Spleen (tissue), 11 donors: ENCODE data around the gene PAX7. TPM values are rescaled to one million over a fixed set of nuclear protein-coding genes. Genes with fewer than 3 reads are reported as not detected.
A peak's percentile ranks its signal among the peaks of the same experiment; 100 is the strongest.

Experiments used
- DNase-seq: peaks from one replicate; pipeline ENCODE4 v3.0.0-alpha.2; 2020
- H3K27ac ChIP-seq, 8 donors: fragments of 200-600 bp; sonication (generic) in 7 of 8; 1 replicate in 4 of 8; 2 replicates in 4 of 8; pipeline versions ENCODE4 v1.5.0 to v1.8.0; 2016 to 2021; ENCODE audit warnings: inconsistent platforms in 4 of 8, mild to moderate bottlenecking in 4 of 8, moderate library complexity in 1 of 8
- H3K27me3 ChIP-seq, 7 donors: fragments of 200-600 bp; sonication (generic) in 6 of 7; replicated peaks in 1 of 7; 1 replicate in 4 of 7; 2 replicates in 3 of 7; pipeline versions ENCODE4 v1.5.0 to v1.8.0; 2016 to 2021; ENCODE audit warnings: inconsistent platforms in 3 of 7, mild to moderate bottlenecking in 1 of 7
- H3K36me3 ChIP-seq, 6 donors: fragments of 200-600 bp; sonication (generic) in 5 of 6; 1 replicate in 4 of 6; 2 replicates in 2 of 6; pipeline versions ENCODE4 v1.5.0 to v1.8.0; 2016 to 2021; ENCODE audit warnings: inconsistent platforms in 2 of 6
- H3K4me1 ChIP-seq, 6 donors: fragments of 200-600 bp; sonication (generic) in 5 of 6; 1 replicate in 3 of 6; 2 replicates in 3 of 6; pipeline versions ENCODE4 v1.5.0 to v1.8.0; 2016 to 2021; ENCODE audit warnings: inconsistent platforms in 3 of 6
- H3K4me3 ChIP-seq, 8 donors: fragments of 200-600 bp; sonication (generic) in 7 of 8; 1 replicate in 4 of 8; 2 replicates in 4 of 8; pipeline versions ENCODE4 v1.5.0 to v1.8.0; 2016 to 2021; ENCODE audit warnings: inconsistent platforms in 4 of 8, mild to moderate bottlenecking in 4 of 8, moderate library complexity in 2 of 8
- H3K9me3 ChIP-seq, 8 donors: fragments of 200-600 bp; sonication (generic) in 7 of 8; 1 replicate in 4 of 8; 2 replicates in 4 of 8; pipeline versions ENCODE4 v1.5.0 to v1.8.0; 2016 to 2021; ENCODE audit warnings: inconsistent platforms in 4 of 8
- POLR2A ChIP-seq, 3 donors: fragments of 450-650 bp; IDR thresholded peaks; one replicate each; pipeline ENCODE4 v1.5.1; 2017; ENCODE audit warnings: antibody characterized with exemption in 3 of 3, mild to moderate bottlenecking in 1 of 3
- POLR2AphosphoS5 ChIP-seq, 3 donors: sonication (generic); formaldehyde crosslinking; IDR thresholded peaks; one replicate each; pipeline ENCODE4 v1.5.1; 2017; ENCODE audit warnings: antibody characterized with exemption in 3 of 3
- WGBS, 5 donors: extraction: QIAGEN DNeasy Blood & Tissue Kit in 3 of 5; methylation state at CpG; one replicate each; pipeline versions ENCODE4 v1.1.5 to v1.1.7; 2013 to 2018; 5-methylcytosine and 5-hydroxymethylcytosine counted together
- intact Hi-C: fragments of 100-400 bp; cut with DNase I; formaldehyde crosslinking; loops from one replicate; pipeline ENCODE4 v1.15.0; 2023; ENCODE audit warnings: low total_unique reads
- polyA plus RNA-seq, 3 donors: library from polyadenylated mRNA; stranded (reverse); fragments of 200-250 nt; gene quantifications; one replicate each; pipeline ENCODE4 v1.2.1, GENCODE V29; 2013
- total RNA-seq, 7 donors: library from RNA; depleted of rRNA in 3 of 7; stranded (reverse); fragments of >200 nt in 3 of 7; fragmentation: NEBNext Ultra II Directional in 4 of 7; extraction: Animal tissue kit (Norgen Biotek cat#: 25700) in 4 of 7; gene quantifications; one replicate each; pipeline versions ENCODE4 v1.1.0 to v1.2.1, GENCODE V29; 2016 to 2021
- TF ChIP-seq, protein P1 (sequence below), 11 experiments: fragments of 200-600 bp in 7 of 11; fragments of 450-650 bp in 4 of 11; sonication (generic) in 4 of 11; IDR thresholded peaks in 8 of 11; conservative IDR thresholded peaks in 3 of 11; 1 replicate in 7 of 11; 2 replicates in 4 of 11; pipeline versions ENCODE4 v1.4.0 to v1.8.0; 2016 to 2021; ENCODE audit warnings: antibody characterized with exemption in 11 of 11, inconsistent platforms in 4 of 11, mild to moderate bottlenecking in 1 of 11
- donor health status: healthy with polysubstance abuse.
- donor health status: DM: no; HTN: no; CAD: no; lungs with moderate emphysema.
- donor health status: DM: no; HTN: no; CAD: no.
- donor health status: Bipolar disorder and iron deficiency.
- donor health status: healthy.
- donor health status: DM: no; HTN: no; CAD: no.
- donor health status: DM: yes; HTN: yes; CAD: no.

Gene PAX7
- total and polyA plus RNA-seq, 10 donors: not detected

DNA sequence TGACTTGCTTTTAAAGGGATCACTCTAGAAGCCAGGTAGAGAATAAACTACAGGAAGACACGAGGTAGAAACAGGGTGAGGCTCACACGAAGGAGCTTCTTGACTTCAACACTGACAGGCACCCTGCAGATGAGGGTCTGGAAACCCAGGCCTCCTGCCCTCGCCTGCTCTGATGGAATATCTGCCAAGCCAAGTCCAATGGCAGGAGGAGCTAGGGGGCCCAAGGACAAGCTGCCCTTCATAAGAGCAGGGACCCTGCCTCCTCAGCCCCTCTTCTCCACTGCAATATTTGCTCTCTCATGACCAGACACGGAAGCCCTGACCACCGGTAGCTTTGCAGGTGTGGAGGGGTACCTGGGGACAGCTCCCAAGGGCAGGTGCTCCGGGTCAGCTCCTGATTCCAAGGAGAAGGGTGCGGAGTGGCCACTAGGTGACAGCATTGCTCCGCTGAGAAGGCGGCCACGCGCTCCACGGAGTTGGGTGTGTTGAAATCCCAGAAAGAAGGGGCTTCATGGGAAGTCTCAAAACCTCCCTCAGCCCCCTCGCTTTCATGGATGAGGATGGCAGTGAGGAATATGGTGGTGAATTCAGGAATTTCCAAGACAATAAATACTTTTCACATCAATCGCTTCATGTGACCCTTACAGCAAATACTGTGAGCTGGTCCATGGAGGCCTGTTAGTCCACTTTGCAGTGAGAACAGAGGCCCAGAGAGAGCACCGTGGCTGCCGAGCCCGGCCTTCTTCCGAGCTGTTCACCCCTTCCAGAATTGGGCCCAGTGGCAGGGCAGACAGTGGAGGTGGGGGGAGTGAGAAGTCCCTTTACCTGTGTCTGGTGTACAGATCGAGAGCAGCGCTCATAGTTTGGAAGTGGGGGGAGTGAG, 33.2 kb upstream of the PAX7 start:
- TF ChIP-seq, protein P1, sequence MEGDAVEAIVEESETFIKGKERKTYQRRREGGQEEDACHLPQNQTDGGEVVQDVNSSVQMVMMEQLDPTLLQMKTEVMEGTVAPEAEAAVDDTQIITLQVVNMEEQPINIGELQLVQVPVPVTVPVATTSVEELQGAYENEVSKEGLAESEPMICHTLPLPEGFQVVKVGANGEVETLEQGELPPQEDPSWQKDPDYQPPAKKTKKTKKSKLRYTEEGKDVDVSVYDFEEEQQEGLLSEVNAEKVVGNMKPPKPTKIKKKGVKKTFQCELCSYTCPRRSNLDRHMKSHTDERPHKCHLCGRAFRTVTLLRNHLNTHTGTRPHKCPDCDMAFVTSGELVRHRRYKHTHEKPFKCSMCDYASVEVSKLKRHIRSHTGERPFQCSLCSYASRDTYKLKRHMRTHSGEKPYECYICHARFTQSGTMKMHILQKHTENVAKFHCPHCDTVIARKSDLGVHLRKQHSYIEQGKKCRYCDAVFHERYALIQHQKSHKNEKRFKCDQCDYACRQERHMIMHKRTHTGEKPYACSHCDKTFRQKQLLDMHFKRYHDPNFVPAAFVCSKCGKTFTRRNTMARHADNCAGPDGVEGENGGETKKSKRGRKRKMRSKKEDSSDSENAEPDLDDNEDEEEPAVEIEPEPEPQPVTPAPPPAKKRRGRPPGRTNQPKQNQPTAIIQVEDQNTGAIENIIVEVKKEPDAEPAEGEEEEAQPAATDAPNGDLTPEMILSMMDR (IDR thresholded peaks at IDR 0.05 in 8 of 11, conservative IDR thresholded peaks at IDR 0.05 in 3 of 11): peak; percentile 32 to 83 (median 69)
- no peak for TF ChIP-seq POLR2AphosphoS5 (IDR thresholded peaks at IDR 0.05)
- peaks cover 0 to 5% (median 0%) of the 10 kb centered on the region in 6 donors for H3K4me1 ChIP-seq
- no peak overlapping the region for H3K27ac ChIP-seq
- peak; percentile 83 for DNase-seq
- H3K4me3 ChIP-seq: no peak overlapping the region
- intact Hi-C loops: loop anchor here (2.0 kb wide), 2 partner anchors 223 to 277 kb away; no protein-coding TSS in a partner anchor
- H3K27me3 ChIP-seq: peaks cover 0 to 78% (median 20%) of the 10 kb centered on the region in 7 donors
- 18 to 25% (median 21%) methylated on average over 19 to 20 of the region's 20 CpGs for WGBS, 5 donors
- no peaks in the 10 kb centered on the region for H3K36me3 ChIP-seq
- no peaks in the 10 kb centered on the region for H3K9me3 ChIP-seq

DNA sequence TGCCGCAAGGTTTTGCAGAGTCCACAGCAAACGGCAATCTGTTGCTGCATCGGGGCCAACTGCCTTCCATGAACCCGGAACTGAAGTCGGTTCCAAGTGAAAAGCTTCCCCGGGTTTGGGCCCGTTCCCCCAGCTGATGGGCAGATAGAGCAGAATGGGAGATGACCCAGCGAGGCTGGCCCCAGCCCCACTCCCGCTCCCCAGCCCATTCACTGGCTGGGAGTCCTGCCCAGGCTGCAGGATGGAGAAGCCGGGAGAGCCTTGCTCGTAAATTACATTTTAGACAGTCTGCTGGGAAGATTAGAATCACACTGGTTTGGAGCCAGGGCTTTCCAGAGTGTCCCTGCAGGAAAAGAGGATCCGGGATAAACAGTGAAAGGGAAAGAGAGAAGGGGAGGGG, 31.6 kb upstream of the PAX7 start:
- Histone ChIP-seq H3K4me1 (peaks cover 0 to 5% (median 0%) of the 10 kb centered on the region in 6 donors), H3K4me3 (no peak overlapping the region), H3K9me3 (no peaks in the 10 kb centered on the region), H3K36me3 (no peaks in the 10 kb centered on the region), H3K27ac (no peak overlapping the region), H3K27me3 (peaks cover 0 to 79% (median 20%) of the 10 kb centered on the region in 7 donors)
- 4 to 23% (median 22%) methylated on average over 6 to 12 of the region's 12 CpGs for WGBS, 5 donors
- TF ChIP-seq, protein P1 (IDR thresholded peaks at IDR 0.05 in 8 of 11, conservative IDR thresholded peaks at IDR 0.05 in 3 of 11): no peak
- TF ChIP-seq POLR2AphosphoS5 (IDR thresholded peaks at IDR 0.05): no peak
- no peak for TF ChIP-seq POLR2A (IDR thresholded peaks at IDR 0.05)
- intact Hi-C loops: no loop called here
- no peak for DNase-seq

DNA sequence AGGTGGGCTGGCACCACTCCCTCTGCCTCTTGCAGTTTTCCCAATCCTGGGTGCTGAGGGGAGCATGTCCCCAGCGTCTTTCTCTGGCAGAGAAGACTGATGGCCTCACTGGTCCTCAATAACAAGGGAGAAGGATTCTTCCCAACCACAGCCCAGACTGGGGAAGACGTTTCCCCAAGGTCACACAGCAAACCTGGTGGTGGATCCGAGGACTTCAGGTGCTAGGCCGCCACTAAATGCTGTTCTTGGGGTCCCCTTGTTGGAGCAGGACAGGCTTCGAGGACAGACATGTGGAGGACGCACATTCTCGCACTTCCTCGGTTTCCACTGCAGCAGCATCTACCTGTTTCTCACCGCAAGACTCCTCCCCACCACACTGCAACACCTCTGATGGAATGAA, 30.9 kb upstream of the PAX7 start:
- WGBS, 5 donors: 66 to 82% (median 74%) methylated on average over 7 to 9 of the region's 9 CpGs
- Histone ChIP-seq H3K9me3 (no peaks in the 10 kb centered on the region), H3K27me3 (peaks cover 0 to 78% (median 20%) of the 10 kb centered on the region in 7 donors), H3K36me3 (no peaks in the 10 kb centered on the region), H3K27ac (no peak overlapping the region), H3K4me3 (no peak overlapping the region), H3K4me1 (peaks cover 0 to 5% (median 0%) of the 10 kb centered on the region in 6 donors)
- no peak for DNase-seq
- intact Hi-C loops: no loop called here
- TF ChIP-seq POLR2AphosphoS5 (IDR thresholded peaks at IDR 0.05): no peak

DNA sequence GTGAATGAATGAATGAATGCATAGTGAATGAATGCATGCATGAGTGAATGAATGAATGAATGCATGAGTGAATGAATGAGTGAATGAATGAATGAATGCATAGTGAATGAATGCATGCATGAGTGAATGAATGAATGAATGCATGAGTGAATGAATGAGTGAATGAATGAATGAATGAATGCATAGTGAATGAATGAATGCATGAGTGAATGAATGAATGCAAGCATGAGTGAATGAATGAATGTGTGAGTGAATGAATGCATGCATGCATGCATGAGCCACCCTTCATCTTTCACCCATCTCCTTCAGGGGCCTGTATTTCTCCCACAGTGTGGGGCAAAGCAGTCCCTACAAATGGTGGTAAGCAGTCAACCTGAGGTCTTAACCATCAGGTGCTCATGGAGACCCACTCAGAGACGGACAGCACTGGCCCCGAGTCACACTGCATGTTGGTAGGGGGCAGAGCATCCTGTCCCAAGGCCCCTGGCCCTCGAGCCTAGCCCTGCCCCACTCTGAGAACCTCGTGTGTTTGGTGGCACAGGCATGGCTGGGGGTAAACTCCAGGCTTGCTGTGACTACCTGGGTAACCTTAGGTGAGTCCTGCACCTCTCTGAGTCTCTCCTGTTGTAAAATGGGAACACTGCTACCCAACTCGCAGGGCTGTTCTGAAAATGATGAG, 28.0 kb upstream of the PAX7 start:
- peaks cover 0 to 70% (median 18%) of the 10 kb centered on the region in 7 donors for H3K27me3 ChIP-seq
- H3K4me3 ChIP-seq: no peak overlapping the region
- intact Hi-C loops: no loop called here
- TF ChIP-seq POLR2A (IDR thresholded peaks at IDR 0.05) (no peak), POLR2AphosphoS5 (IDR thresholded peaks at IDR 0.05) (no peak)
- TF ChIP-seq, protein P1 (IDR thresholded peaks at IDR 0.05 in 8 of 11, conservative IDR thresholded peaks at IDR 0.05 in 3 of 11): no peak
- WGBS, 5 donors: 44 to 100% (median 66%) methylated on average over 1 to 5 of the region's 5 CpGs
- H3K36me3 ChIP-seq: no peaks in the 10 kb centered on the region
- no peaks in the 10 kb centered on the region for H3K9me3 ChIP-seq
- no peak for DNase-seq
- H3K4me1 ChIP-seq: peaks cover 0 to under 1% (median 0%) of the 10 kb centered on the region in 6 donors
- no peak overlapping the region for H3K27ac ChIP-seq
